8988T (cell line): ENCODE data around the gene ASCL4.

ENCODE experiments used
- DNase-seq: peaks from one replicate; pipeline ENCODE4 v3.0.0; 2011

The ASCL4 gene

GRCh38 chr12:107779077-107779831 is 4.8 kb downstream of the ASCL4 start:
- DNase-seq, result no peak

- DNase-seq, result no peak
Measured at GRCh38 chr12:107780298-107780697, 5.8 kb downstream of the ASCL4 start.

DNA sequence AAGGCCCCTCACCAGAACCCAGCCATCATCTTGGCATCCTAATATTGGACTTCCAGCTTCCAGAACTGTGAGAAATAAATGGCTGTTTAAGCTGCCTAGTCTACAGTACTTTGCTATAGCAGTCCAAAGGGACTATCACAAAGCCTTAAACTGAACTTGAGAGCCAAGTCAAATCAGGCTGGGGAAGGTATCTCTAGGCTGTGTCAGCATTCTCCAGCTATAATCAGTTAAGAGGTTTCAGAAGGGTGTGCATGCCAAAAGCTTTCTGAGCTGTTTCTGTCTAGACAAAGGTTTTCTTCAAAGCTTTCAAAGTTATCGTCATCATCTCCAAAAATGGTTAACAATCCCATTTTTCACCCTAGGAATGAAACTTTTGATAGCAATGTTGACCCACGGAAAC is 7.6 kb downstream of the ASCL4 start:
- DNase-seq, result no peak

DNA sequence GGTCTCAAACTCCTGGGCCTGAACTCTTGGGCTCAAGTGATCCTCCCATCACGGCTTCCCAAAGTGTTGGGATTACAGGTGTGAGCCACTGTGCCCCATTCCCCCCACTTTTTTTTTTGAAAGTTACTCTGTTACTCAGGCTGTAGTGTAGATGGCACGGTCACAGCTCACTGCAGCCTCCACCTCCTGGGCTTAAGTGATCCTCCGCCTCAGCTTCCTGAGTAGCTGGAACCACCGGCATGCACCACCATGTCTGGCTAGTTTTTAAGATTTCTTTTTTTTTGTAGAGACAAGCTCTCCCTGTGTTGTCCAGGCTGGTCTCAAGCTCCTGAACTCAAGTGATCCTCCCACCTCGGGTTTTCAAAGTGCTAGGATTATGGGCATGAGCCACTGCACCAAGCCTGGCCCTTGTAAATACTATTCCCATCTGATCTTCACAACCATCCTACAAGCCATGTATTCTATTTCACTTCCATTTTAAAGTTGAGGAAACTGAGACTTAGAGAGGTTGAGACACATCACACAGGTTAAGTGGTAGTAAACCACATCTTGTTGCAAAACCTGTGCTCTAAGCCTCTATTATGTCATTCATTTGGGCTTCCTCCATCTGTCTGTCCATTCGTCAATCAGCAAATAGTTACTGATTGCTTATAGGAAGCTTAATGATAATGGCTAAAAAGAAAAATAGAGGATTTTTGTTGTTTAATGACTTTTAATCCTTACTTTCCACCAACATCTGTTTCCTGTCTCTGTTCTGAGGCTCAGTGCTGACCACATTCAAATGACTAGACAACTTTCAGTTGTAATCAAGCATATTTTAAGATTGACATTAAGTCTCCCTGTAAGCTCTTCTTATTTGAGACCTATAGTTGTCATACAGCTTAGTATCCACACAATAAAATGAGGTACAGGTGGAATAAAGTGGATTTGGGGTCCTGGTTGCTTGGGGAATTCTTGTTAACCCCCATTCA is 9.2 kb downstream of the ASCL4 start:
- no peak for DNase-seq

GRCh38 chr12:107788281-107788680 is 13.8 kb downstream of the ASCL4 start:
- no peak for DNase-seq

DNA sequence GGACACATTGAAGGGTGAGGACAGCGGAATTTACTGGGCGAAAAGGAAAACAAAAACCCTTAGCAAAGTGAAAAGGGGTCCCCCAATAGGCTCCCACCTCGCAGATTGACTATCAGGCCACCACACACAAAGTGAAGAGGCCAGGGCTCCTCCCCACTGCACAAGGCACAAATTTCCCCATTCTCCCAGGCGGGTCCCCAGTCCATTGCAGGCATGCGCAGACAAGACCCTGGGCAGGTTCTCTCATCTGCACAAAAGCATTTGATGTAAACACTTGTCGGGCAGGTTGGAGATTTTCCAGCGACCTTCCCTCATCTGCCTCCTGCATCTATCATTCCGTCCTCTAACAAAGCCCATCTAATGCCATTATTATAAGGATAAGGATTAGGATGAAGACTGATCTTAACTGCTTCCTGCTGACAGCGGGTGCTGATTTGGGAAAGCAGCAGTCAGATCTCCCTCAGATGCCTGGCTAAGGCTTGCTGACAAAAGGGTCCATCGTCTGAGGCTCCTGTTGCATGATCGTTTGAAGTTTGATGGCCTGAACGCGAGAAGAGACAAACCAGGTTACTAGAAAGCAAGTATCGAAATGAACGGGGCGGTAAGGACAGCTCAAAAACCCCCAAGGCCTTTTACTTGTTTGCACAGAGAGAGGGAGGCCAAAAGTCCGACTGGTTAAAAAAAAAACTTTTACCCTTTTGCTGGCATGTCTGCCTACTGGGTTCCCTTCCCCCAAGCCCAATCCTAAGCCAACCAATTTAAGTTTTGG is 14.4 kb downstream of the ASCL4 start:
- no peak for DNase-seq

- no peak for DNase-seq
Measured at GRCh38 chr12:107791465-107792089, 17.1 kb downstream of the ASCL4 start.

GRCh38 chr12:107794451-107794850 is 19.9 kb downstream of the ASCL4 start:
- DNase-seq, result no peak

GRCh38 chr12:107798580-107798979 is 24.1 kb downstream of the ASCL4 start:
- DNase-seq, result no peak

GRCh38 chr12:107801150-107801549 is 26.6 kb downstream of the ASCL4 start:
- no peak for DNase-seq

DNA sequence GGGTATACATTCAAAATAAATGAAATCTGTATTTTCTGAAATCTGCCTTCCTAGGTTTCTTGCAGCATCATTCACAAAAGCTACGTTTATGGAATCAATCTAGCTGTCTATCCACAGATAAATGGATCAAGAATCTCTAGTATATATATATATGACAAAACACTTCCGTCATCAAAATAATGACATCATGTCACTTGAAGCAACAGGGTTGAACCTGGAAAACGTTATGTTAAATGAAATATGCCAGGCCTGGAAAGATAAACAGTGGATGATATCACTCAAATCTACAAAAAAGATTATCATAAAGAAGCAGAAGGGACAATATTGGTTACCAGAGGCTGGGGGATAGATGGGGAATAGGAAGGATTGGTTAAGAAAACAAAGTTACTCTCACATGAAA is 28.6 kb downstream of the ASCL4 start:
- DNase-seq, result no peak

DNA sequence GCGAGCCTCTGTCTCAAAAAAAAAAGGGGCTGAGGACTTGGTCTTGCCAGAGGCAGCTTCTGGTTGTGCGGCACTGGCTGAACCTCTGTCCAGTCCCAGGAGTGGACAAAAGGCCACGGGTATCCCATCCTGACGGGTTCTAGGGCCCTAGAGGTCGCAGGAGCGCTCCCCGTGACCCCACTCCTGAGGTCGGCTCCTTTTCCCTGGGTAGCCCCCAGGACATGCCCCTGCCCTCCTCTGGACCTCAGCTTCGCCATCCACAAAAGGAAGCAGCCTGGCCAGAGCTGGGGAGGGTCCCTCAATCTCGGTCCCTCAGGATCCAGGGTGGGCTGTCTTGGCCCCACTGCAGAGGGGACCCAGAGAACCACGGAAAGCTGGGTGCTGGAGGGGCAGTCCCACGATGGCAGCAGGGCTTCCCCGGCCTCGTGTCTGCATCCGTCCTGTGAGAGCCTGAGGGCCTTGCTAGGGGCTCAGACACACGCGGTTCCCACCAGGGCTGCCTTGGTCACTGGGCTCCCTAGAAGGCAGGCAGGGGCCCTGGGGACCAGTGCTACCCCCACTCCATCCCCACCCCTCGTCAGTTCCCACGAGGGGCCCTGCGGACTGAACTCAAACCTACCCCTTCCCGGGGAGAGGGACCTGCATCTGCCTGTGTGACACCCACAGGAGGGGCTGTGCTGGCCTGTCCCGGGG is 31.1 kb downstream of the ASCL4 start:
- DNase-seq, result no peak

GRCh38 chr12:107807471-107808150 is 33.1 kb downstream of the ASCL4 start:
- DNase-seq, result no peak

DNA sequence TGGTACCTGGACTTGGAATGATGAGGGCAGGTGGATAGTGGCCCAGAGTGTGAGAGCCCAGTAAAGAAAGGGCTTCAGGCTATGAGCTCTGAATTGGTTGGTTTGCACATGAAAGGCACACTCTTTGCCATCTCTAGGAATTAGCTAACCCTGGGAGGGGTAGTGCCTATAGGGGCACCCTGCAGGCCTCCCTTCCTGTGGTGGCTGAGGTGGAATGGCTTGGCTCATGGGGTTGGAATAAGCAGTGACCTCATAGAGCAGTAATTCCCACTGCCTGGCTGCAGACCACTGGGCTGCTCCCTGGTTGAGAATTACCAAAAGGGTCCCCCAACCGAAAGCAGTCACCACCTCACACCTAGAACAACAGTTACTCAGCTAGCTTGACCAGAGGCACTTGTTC is 42.7 kb downstream of the ASCL4 start:
- no peak for DNase-seq

DNA sequence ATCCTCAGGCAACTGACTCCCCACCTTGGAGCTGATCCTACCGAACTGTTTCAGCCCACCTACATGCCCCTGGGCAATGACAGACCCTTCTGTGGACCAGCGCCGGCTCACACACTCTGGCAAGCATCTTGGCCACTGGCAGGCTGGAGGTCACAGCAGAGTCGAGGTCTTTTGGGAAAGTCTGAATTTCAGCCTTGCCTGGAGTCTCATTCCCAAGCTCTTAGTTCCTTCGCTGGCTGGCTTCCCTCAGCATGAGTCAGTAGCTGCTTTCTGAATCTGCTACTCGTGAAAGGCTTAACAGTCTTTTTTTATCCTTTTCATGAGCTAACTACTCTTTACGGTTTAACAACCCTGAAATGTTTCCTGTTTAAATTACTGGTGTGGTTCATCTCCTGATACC is 44.5 kb downstream of the ASCL4 start:
- DNase-seq, result no peak

DNA sequence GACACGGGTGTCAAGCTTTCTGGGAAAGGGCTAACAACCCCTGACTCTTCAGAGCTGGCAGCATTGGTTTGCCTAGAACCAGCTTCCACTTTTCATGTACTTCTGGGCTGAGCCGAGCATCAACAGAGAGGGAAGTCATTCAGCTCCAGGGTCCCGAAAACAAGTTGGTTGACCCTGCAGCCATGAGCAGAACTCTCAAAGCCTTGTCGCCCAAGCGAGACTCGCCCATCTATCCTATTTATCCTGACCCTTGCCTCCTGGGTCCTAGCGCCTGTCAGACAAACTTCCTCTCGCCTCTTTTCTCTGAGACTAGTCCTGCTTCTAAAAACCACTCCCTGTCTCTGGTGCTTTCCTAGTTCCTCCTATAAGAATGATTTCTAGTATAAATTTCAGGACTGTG is 47.9 kb downstream of the ASCL4 start:
- no peak for DNase-seq
